Spinal cord (tissue), 10 donors: ENCODE results near the gene COX14. TPM values are rescaled to one million over a fixed set of nuclear protein-coding genes. Genes with fewer than 3 reads are reported as not detected.

Experiments
- DNase-seq, 6 donors: peaks; one replicate each; pipeline versions ENCODE4 v3.0.0 to v3.0.0-alpha.2; 2013 to 2015; ENCODE audit warnings: low spot score in 6 of 6, low read depth in 4 of 6
- H3K27ac ChIP-seq: one replicate; pipeline ENCODE4 v1.5.1; 2013; ENCODE audit warnings: low read depth, low read length, control low read depth
- H3K27me3 ChIP-seq: one replicate; pipeline ENCODE4 v1.6.1; 2013; ENCODE audit warnings: low read length; ENCODE audit not compliant: control insufficient read depth, insufficient read depth
- H3K36me3 ChIP-seq: one replicate; pipeline ENCODE4 v1.6.1; 2013; ENCODE audit warnings: low read length; ENCODE audit not compliant: control insufficient read depth, insufficient read depth
- H3K4me1 ChIP-seq: one replicate; pipeline ENCODE4 v1.6.1; 2013; ENCODE audit warnings: low read length; ENCODE audit not compliant: control insufficient read depth, insufficient read depth
- H3K4me3 ChIP-seq: one replicate; pipeline ENCODE4 v1.5.1; 2013; ENCODE audit warnings: low read depth, low read length, control low read depth
- H3K9me3 ChIP-seq: one replicate; pipeline ENCODE4 v1.6.1; 2013; ENCODE audit warnings: low read length; ENCODE audit not compliant: control insufficient read depth, insufficient read depth
- WGBS: methylation state at CpG from one replicate; pipeline ENCODE4 v1.1.5; 2013; ENCODE audit warnings: missing lambda C conversion rate; ENCODE audit not compliant: insufficient coverage; 5-methylcytosine and 5-hydroxymethylcytosine counted together
- polyA plus RNA-seq, 2 donors: library from polyadenylated mRNA; unstranded; fragments of 120-200 nt; gene quantifications; one replicate each; pipeline ENCODE4 v1.2.1, GENCODE V29; 2013; ENCODE audit not compliant: insufficient read length in 2 of 2
- total RNA-seq, 2 donors: library from RNA; depleted of rRNA in 1 of 2; stranded (reverse); fragments of 120-200 nt in 1 of 2; fragments of >200 nt in 1 of 2; gene quantifications; one replicate each; pipeline versions ENCODE4 v1.2.3 to v1.2.4, GENCODE V29; 2013 to 2014
- donor health status: healthy.

Gene COX14
- total and polyA plus RNA-seq, 4 donors, result 23.8 to 74.8 (median 48.7) TPM

DNA sequence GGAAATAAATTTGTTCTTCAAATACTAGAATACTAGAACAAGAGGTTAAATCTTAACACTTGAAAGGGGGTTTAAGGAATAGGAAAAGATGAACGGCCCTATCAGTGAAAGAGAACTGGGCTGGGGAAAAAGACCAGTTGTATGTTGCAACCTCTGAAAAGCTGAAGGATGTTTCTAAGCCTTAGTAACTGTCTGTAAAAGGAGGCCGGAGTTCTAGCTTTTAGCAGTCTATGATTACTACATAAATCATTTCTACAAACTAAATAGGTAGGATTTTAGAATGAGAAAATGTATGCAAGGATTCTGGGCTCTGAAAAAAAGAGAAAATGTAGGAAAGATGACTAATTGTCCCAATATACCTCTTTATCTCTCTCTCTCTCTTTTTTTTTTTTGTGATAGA is 50.2 kb downstream of the COX14 start:
- Histone ChIP-seq H3K9me3 (no peaks in the 10 kb centered on the region), H3K4me1 (peaks cover 16% of the 10 kb centered on the region), H3K4me3 (no peak overlapping the region), H3K27me3 (no peaks in the 10 kb centered on the region), H3K27ac (no peak overlapping the region), H3K36me3 (no peaks in the 10 kb centered on the region)
- DNase-seq, result no peak
- no CpG with 5 or more reads among the region's 2 CpGs for WGBS

DNA sequence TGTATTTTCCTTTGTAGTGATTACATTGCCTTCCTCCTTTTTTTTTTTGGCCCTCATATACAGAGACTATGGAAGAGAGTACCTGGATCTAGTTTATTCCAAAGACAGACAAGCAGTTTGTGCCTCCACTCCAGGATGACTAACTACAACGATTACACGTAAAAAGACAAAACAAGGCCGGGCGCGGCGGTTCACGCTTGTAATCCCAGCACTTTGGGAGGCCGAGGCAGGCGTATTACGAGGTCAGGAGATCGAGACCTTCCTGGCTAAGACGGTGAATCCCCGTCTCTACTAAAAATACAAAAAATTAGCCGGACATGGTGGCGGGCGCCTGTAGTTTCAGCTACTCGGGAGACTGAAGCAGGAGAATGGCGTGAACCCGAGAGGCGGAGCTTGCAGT is 52.9 kb downstream of the COX14 start:
- Histone ChIP-seq H3K4me3 (no peak overlapping the region), H3K4me1 (peaks cover 23% of the 10 kb centered on the region)

DNA sequence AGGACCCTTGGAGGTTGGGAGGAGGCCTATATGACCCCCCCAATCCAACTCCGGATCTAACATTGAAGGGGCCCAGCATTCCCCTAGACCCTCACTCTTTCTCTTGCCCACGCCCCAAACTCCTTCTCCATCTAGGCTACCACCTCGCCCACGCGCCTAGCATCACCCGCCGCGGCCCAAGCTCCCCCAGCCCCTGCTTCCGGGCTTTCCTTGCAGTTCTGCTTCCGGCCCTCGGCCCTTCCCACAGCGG is 54.7 kb downstream of the COX14 start:
- DNase-seq, result peak in 1 of 6 donors; percentile 12
- Histone ChIP-seq H3K4me1 (peaks cover 23% of the 10 kb centered on the region), H3K9me3 (no peaks in the 10 kb centered on the region), H3K4me3 (peak overlapping the region; percentile 90), H3K27ac (peak overlapping the region; percentile 98), H3K36me3 (no peaks in the 10 kb centered on the region), H3K27me3 (no peaks in the 10 kb centered on the region)
- WGBS, result 0% methylated on average over 12 of the region's 12 CpGs

More for the DNA sequence above, 52.9 kb downstream of the COX14 start:
- H3K9me3 ChIP-seq, result no peaks in the 10 kb centered on the region
- H3K27ac ChIP-seq, result no peak overlapping the region
- no peaks in the 10 kb centered on the region for H3K27me3 ChIP-seq
- no peaks in the 10 kb centered on the region for H3K36me3 ChIP-seq
- 96% methylated on average over 13 of the region's 20 CpGs for WGBS
- no peak for DNase-seq

DNA sequence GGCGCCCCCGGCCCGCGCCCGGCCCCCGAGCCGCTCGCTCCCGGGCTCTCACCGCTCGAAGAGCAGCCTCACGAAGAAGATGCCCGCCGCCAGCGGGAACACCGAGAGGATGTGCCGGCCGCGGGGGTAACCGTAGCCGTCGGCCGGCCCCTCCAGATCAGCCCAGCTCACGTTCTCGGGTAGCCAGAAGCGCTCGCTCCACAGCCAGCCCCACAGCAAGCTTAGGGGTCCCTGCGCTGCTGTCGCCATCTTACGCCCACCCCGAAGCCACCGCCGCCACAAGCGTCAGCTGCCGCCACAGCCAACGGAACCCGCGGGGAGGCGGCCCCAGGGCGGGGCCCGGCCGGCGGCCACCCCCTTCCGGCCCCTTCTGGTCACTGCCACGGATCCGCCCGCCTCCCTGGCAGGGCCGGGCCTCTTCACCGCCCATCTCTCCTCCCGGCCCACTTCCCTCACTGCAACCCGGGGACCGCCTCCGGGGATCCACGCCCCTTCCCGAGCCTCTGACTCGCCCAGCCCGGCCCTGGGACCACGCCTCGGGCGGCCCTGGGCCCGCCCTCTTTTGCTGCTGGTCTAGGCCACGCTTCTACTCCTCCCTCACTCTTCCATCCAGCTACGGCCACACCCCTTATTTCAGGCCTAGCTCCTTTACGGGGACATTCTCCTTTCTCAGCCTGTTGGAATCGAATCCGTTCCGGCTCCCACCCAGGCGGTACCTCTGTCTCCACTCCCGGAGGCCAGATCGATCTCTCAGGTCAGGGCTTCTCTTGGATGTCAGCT is 55.2 kb downstream of the COX14 start, which contains the start of gene CERS5:
TSS of gene CERS5 (minus strand) at position 321 of the 780 bp plus-strand sequence. CDS start at position 249, 72 bp downstream.
- Histone ChIP-seq H3K36me3 (no peaks in the 10 kb centered on the region), H3K9me3 (no peaks in the 10 kb centered on the region), H3K27ac (peak within 1 kb of the TSS; percentile 98), H3K4me1 (peaks cover 23% of the 10 kb centered on the region), H3K4me3 (peak within 1 kb of the TSS; percentile 90), H3K27me3 (no peaks in the 10 kb centered on the region)
- WGBS, result 0% methylated on average over 70 of the region's 70 CpGs
- DNase-seq, result peak; percentile 91 to 99 (median 93)

Other genes with a start within 250 kb of the COX14 start
- 10 to 100 TPM; 18.1 to 72.6 TPM for gene FAIM2, start 208.3 kb upstream of the COX14 start, total RNA-seq
- 100 to 1,000 TPM; 188 to 203 TPM for gene FAIM2, start 208.3 kb upstream of the COX14 start, polyA plus RNA-seq
- gene AQP2, start 161.5 kb upstream of the COX14 start, total RNA-seq, result not detected
- gene AQP2, start 161.5 kb upstream of the COX14 start, polyA plus RNA-seq, result under 1 TPM; 0.44 to 0.47 TPM
- under 1 TPM; 0.20 to 0.99 TPM for gene AQP5, start 150.4 kb upstream of the COX14 start, total RNA-seq
- gene AQP5, start 150.4 kb upstream of the COX14 start, polyA plus RNA-seq, result 1 to 10 TPM; 1.8 to 2.4 TPM
- 1 to 10 TPM; 2.1 to 2.3 TPM for gene AQP6, start 139.3 kb upstream of the COX14 start, total RNA-seq
- 1 to 10 TPM; 7.3 to 9.2 TPM for gene AQP6, start 139.3 kb upstream of the COX14 start, polyA plus RNA-seq
- 10 to 100 TPM; 32.1 to 38.4 TPM for gene RACGAP1, start 86.7 kb upstream of the COX14 start, total RNA-seq
- gene RACGAP1, start 86.7 kb upstream of the COX14 start, polyA plus RNA-seq, result 10 to 100 TPM; 42.7 to 46.2 TPM
- 10 to 100 TPM; 14.3 to 25.1 TPM for gene ASIC1, start 54.6 kb upstream of the COX14 start, total RNA-seq
- gene ASIC1, start 54.6 kb upstream of the COX14 start, polyA plus RNA-seq, result 100 to 1,000 TPM; 134 to 148 TPM
- 10 to 100 TPM; 34.7 to 52.3 TPM for gene SMARCD1, start 26.9 kb upstream of the COX14 start, total RNA-seq
- 100 to 1,000 TPM; 126 to 133 TPM for gene SMARCD1, start 26.9 kb upstream of the COX14 start, polyA plus RNA-seq
- 10 to 100 TPM; 14.8 to 19.5 TPM for gene GPD1, start 8.2 kb upstream of the COX14 start, total RNA-seq
- gene GPD1, start 8.2 kb upstream of the COX14 start, polyA plus RNA-seq, result 10 to 100 TPM; 39.1 to 52.6 TPM
- gene CERS5, start 55.1 kb downstream of the COX14 start, total RNA-seq, result 10 to 100 TPM; 74.9 to 79.5 TPM
- 100 to 1,000 TPM; 108 to 122 TPM for gene CERS5, start 55.1 kb downstream of the COX14 start, polyA plus RNA-seq
- gene LIMA1, start 171.3 kb downstream of the COX14 start, total RNA-seq, result 10 to 100 TPM; 51.9 to 77.7 TPM
- gene LIMA1, start 171.3 kb downstream of the COX14 start, polyA plus RNA-seq, result 10 to 100 TPM; 49.3 to 60.2 TPM